ENCODE results near the gene PKM. TPM values are rescaled to one million over a fixed set of nuclear protein-coding genes. Genes with fewer than 3 reads are reported as not detected.

Gene PKM
- total and polyA plus RNA-seq, 2 donors (not counting 3 experiments of a cell fraction or from before 2014, with no cell fraction given), result 689 to 968 TPM

- TF ChIP-seq CTCF (IDR thresholded peaks at IDR 0.05; ENCODE audit: extremely low read depth in 1 of 2, insufficient read depth in 1 of 2, low read depth in 1 of 2, low read length in 2 of 2) (no peak), MAX (IDR thresholded peaks at IDR 0.05; ENCODE audit: insufficient read depth, insufficient read length) (no peak), JUN (IDR thresholded peaks at IDR 0.05; ENCODE audit: borderline replicate concordance, insufficient read depth, insufficient read length, low read depth) (no peak), GATA2 (IDR thresholded peaks at IDR 0.05; ENCODE audit: insufficient read depth, insufficient read length, low read depth, low read length) (no peak), EZH2 (IDR thresholded peaks at IDR 0.05; ENCODE audit: borderline replicate concordance, low read depth, low read length, severe bottlenecking) (no peak), POLR2A (IDR thresholded peaks at IDR 0.05; ENCODE audit: low read depth, low read length) (no peak), POLR2AphosphoS5 (IDR thresholded peaks at IDR 0.05; ENCODE audit: insufficient read depth, low read depth, low read length) (no peak), MYC (IDR thresholded peaks at IDR 0.05; ENCODE audit: low read depth, low read length) (no peak), FOS (IDR thresholded peaks at IDR 0.05; ENCODE audit: borderline replicate concordance, insufficient read depth, low read length) (no peak)
- H3K4me1 ChIP-seq (ENCODE audit: control insufficient read depth, extremely low read depth, insufficient read depth, low read length), result peaks cover 29% of the 10 kb centered on the region
- H3K9ac ChIP-seq (replicated peaks; ENCODE audit: extremely low read depth, insufficient read depth, low read length), result peak overlapping the region; percentile 85
- peak overlapping the region; percentile 83 for H3K4me2 ChIP-seq (ENCODE audit: insufficient read depth, low read length)
- peaks cover 0 to 7% of the 10 kb centered on the region in 2 experiments for H3K36me3 ChIP-seq (ENCODE audit: control insufficient read depth in 2 of 2, extremely low read depth in 1 of 2, insufficient read depth in 2 of 2, low read length in 2 of 2)
- intact Hi-C loops (cut with micrococcal nuclease) (loop anchor here (1.0 to 10.0 kb wide), 2 partner anchors 9 to 942 kb away; no protein-coding TSS in a partner anchor), dilution Hi-C loops (cut with MboI; ENCODE audit: extremely low pct_ligation_motif_present, low sequenced_read_pairs) (no loop called here)
- DNase-seq (ENCODE audit: low read depth, low spot score) (no peak), FAIRE-seq (no peak)
- no peak overlapping the region for H2AFZ ChIP-seq (ENCODE audit: low read depth, low read length)
- no peaks in the 10 kb centered on the region for H3K9me1 ChIP-seq (replicated peaks; ENCODE audit: control insufficient read depth, extremely low read depth, insufficient read depth, low read length)
- H3K27me3 ChIP-seq (ENCODE audit: control insufficient read depth in 2 of 2, insufficient read depth in 2 of 2, low read length in 2 of 2), result no peaks in the 10 kb centered on the region
- H3K4me3 ChIP-seq (replicated peaks in 1 of 3; ENCODE audit: insufficient read depth in 1 of 3, low read depth in 1 of 3, low read length in 3 of 3), result peak overlapping the region in 1 of 3 experiments; percentile 59
- H3K9me3 ChIP-seq (replicated peaks; ENCODE audit: control insufficient read depth, insufficient read depth, low read length), result no peaks in the 10 kb centered on the region
- H4K20me1 ChIP-seq (replicated peaks; ENCODE audit: control insufficient read depth, extremely low read depth, insufficient read depth, low read length), result no peaks in the 10 kb centered on the region
- no peaks in the 10 kb centered on the region for H3K79me2 ChIP-seq (ENCODE audit: control insufficient read depth, insufficient read depth, low read length)
- no TSS peak for BruUV-seq (replicated peaks)
- H3K27ac ChIP-seq (ENCODE audit: insufficient read depth, low read depth, low read length), result peak overlapping the region; percentile 85
- CTCF ChIA-PET, result interaction anchor here (0.6 to 1.3 kb wide), 2 partner anchors 36 to 493 kb away, joined by 3 to 4 read pairs; no protein-coding TSS in a partner anchor
- POLR2A ChIA-PET, result interaction anchor here (1.1 to 1.2 kb wide), 2 partner anchors 8 to 10 kb away, joined by 3 to 4 read pairs; no protein-coding TSS in a partner anchor
Measured at GRCh38 chr15:72236381-72237003, 5.5 kb upstream of the PKM start.
